ENCODE results near the gene CDK10. TPM values are rescaled to one million over a fixed set of nuclear protein-coding genes. Genes with fewer than 3 reads are reported as not detected.

CDK10 gene
- total and polyA plus RNA-seq, 9 of the 15 experiments (the other 6 are each of a cell fraction or from before 2014, with no cell fraction given): 2.0 to 85.1 (median 40.1) TPM

DNA sequence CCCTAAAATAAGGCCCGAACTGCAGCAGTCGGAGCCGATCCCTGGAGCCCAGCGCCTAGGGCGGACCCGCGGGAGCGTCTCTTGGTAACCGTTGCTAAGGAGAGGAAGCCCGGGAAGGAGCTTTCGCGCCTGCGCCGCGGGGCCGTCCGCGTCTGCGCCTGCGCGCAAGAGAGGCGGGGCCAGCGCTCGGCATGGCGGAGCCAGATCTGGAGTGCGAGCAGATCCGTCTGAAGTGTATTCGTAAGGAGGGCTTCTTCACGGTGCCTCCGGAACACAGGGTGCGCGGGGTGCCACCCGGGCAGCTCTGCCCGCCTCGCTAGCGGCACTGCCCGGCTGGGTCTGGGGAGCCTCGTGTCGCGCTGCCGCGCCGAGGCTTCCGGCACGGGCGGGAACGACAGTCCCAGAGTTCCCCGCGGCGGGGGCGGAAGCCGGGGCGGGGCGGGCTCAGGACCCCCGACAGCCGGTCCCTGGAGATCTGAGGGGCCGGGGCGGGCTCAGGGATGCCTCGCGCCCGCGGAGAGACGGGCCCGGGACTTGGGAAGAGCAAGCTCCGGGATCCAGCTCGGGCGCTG lies at the start of gene CDK10 (continued):
- TF ChIP-seq, protein P1, sequence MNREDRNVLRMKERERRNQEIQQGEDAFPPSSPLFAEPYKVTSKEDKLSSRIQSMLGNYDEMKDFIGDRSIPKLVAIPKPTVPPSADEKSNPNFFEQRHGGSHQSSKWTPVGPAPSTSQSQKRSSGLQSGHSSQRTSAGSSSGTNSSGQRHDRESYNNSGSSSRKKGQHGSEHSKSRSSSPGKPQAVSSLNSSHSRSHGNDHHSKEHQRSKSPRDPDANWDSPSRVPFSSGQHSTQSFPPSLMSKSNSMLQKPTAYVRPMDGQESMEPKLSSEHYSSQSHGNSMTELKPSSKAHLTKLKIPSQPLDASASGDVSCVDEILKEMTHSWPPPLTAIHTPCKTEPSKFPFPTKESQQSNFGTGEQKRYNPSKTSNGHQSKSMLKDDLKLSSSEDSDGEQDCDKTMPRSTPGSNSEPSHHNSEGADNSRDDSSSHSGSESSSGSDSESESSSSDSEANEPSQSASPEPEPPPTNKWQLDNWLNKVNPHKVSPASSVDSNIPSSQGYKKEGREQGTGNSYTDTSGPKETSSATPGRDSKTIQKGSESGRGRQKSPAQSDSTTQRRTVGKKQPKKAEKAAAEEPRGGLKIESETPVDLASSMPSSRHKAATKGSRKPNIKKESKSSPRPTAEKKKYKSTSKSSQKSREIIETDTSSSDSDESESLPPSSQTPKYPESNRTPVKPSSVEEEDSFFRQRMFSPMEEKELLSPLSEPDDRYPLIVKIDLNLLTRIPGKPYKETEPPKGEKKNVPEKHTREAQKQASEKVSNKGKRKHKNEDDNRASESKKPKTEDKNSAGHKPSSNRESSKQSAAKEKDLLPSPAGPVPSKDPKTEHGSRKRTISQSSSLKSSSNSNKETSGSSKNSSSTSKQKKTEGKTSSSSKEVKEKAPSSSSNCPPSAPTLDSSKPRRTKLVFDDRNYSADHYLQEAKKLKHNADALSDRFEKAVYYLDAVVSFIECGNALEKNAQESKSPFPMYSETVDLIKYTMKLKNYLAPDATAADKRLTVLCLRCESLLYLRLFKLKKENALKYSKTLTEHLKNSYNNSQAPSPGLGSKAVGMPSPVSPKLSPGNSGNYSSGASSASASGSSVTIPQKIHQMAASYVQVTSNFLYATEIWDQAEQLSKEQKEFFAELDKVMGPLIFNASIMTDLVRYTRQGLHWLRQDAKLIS (CRISPR knock-in tag; IDR thresholded peaks at IDR 0.05): no peak
- TF ChIP-seq ZKSCAN8 (CRISPR knock-in tag; IDR thresholded peaks at IDR 0.05) (no peak), ZNF384 (IDR thresholded peaks at IDR 0.05; ENCODE audit: low read depth, low read length) (no peak), GTF2A2 (tag; IDR thresholded peaks at IDR 0.05) (no peak), ZFP30 (CRISPR knock-in tag; IDR thresholded peaks at IDR 0.05; ENCODE audit: borderline replicate concordance) (no peak), JUNB (CRISPR knock-in tag; conservative IDR thresholded peaks at IDR 0.05) (no peak), ZNF124 (CRISPR knock-in tag; IDR thresholded peaks at IDR 0.05) (no peak), NONO (IDR thresholded peaks at IDR 0.05; ENCODE audit: low read depth in 2 of 2, low read length in 1 of 2) (no peak), YBX1 (IDR thresholded peaks at IDR 0.05) (no peak), FOXA3 (CRISPR knock-in tag; conservative IDR thresholded peaks at IDR 0.05 in 1 of 2, IDR thresholded peaks at IDR 0.05 in 1 of 2) (peak in 1 of 2 experiments; percentile 38; a peak in 1 of 4 replicates), PCBP2 (IDR thresholded peaks at IDR 0.05; ENCODE audit: low read depth, low read length, poor library complexity, severe bottlenecking) (no peak), BCOR (IDR thresholded peaks at IDR 0.05) (no peak), NR1H2 (CRISPR knock-in tag; IDR thresholded peaks at IDR 0.05) (no peak), DIDO1 (tag; IDR thresholded peaks at IDR 0.05; ENCODE audit: low read depth) (no peak), CBFB (CRISPR knock-in tag; IDR thresholded peaks at IDR 0.05) (no peak), ZNF780A (CRISPR knock-in tag; IDR thresholded peaks at IDR 0.05) (no peak), XRCC3 (IDR thresholded peaks at IDR 0.05) (no peak), ZNF551 (CRISPR knock-in tag; IDR thresholded peaks at IDR 0.05) (no peak), STAG1 (CRISPR knock-in tag; IDR thresholded peaks at IDR 0.05; ENCODE audit: borderline replicate concordance) (no peak)
- TF ChIP-seq, protein P2, sequence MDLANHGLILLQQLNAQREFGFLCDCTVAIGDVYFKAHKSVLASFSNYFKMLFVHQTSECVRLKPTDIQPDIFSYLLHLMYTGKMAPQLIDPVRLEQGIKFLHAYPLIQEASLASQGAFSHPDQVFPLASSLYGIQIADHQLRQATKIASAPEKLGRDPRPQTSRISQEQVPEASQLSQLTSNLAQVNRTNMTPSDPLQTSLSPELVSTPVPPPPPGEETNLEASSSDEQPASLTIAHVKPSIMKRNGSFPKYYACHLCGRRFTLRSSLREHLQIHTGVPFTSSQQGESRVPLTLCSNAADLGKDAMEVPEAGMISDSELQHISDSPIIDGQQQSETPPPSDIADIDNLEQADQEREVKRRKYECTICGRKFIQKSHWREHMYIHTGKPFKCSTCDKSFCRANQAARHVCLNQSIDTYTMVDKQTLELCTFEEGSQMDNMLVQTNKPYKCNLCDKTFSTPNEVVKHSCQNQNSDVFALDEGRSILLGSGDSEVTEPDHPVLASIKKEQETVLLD (IDR thresholded peaks at IDR 0.05): peak; percentile 86
- TF ChIP-seq, protein P3, sequence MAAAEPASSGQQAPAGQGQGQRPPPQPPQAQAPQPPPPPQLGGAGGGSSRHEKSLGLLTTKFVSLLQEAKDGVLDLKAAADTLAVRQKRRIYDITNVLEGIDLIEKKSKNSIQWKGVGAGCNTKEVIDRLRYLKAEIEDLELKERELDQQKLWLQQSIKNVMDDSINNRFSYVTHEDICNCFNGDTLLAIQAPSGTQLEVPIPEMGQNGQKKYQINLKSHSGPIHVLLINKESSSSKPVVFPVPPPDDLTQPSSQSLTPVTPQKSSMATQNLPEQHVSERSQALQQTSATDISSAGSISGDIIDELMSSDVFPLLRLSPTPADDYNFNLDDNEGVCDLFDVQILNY (CRISPR knock-in tag; IDR thresholded peaks at IDR 0.05): peak; percentile 74; the same call in 1 of the 2 replicates
- TF ChIP-seq, protein P4, sequence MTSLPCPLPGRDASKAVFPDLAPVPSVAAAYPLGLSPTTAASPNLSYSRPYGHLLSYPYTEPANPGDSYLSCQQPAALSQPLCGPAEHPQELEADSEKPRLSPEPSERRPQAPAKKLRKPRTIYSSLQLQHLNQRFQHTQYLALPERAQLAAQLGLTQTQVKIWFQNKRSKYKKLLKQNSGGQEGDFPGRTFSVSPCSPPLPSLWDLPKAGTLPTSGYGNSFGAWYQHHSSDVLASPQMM (CRISPR knock-in tag; IDR thresholded peaks at IDR 0.05): no peak
